D721Med (cell line): Measurements from ENCODE around the gene ETV1.

ENCODE experiments used
- DNase-seq: peaks from one replicate; pipeline ENCODE4 v3.0.0; 2011; ENCODE audit warnings: low spot score; ENCODE audit not compliant: insufficient read length
- FAIRE-seq: peaks from 2 replicates; lab custom pipeline; 2011; peaks lifted over from hg19 to GRCh38; lab: Jason Lieb, UNC
- CTCF ChIP-seq: IDR thresholded peaks from 2 replicates; pipeline ENCODE4 v1.5.1; 2012; ENCODE audit warnings: mild to moderate bottlenecking, control low read depth; ENCODE audit not compliant: insufficient read depth; ENCODE audit errors: missing control alignments

Gene ETV1

GRCh38 chr7:13912715-13913278 lies 76.7 kb downstream of the ETV1 start:
- DNase-seq, result no peak
- FAIRE-seq, result no peak
- TF ChIP-seq CTCF, result no peak

- FAIRE-seq (no peak), DNase-seq (no peak)
- TF ChIP-seq CTCF, result no peak
These were observed 77.6 kb downstream of the ETV1 start for GRCh38 chr7:13911909-13912308.

GRCh38 chr7:13910805-13911551 lies 78.5 kb downstream of the ETV1 start:
- no peak for DNase-seq
- FAIRE-seq, result no peak
- no peak for TF ChIP-seq CTCF

- DNase-seq, result no peak
- TF ChIP-seq CTCF, result no peak
- no peak for FAIRE-seq
These were observed 80.6 kb downstream of the ETV1 start for GRCh38 chr7:13908667-13909397.

- no peak for TF ChIP-seq CTCF
- DNase-seq (no peak), FAIRE-seq (no peak)
These were observed 81.6 kb downstream of the ETV1 start for GRCh38 chr7:13907831-13908230.

- DNase-seq, result no peak
- TF ChIP-seq CTCF, result no peak
- no peak for FAIRE-seq
These were observed 84.8 kb downstream of the ETV1 start for GRCh38 chr7:13904689-13905088.
